Measurements from ENCODE around the gene ZNHIT3. TPM values are rescaled to one million over a fixed set of nuclear protein-coding genes. Genes with fewer than 3 reads are reported as not detected.

ZNHIT3 gene
- total RNA-seq, 120 experiments from 2014 or later = 26.6 to 61.2 (median 43.9) TPM

Other genes starting within 250 kb of the ZNHIT3 start
- 1 to 10 TPM in 63 of 120 experiments, under 1 TPM in 40, not detected in 17; 0.21 to 5.3 (median 1.2) TPM for gene TBC1D3I, start 222.1 kb upstream of the ZNHIT3 start, total RNA-seq
- gene TBC1D3G, start 162.8 kb upstream of the ZNHIT3 start, total RNA-seq = 10 to 100 TPM in 2 of 120 experiments, 1 to 10 TPM in 16, under 1 TPM in 2, not detected in 100; 0.53 to 18.6 (median 4.3) TPM
- gene TBC1D3H, start 98.2 kb upstream of the ZNHIT3 start, total RNA-seq = 1 to 10 TPM in 2 of 120 experiments, under 1 TPM in 2, not detected in 116; 0.29 to 10.0 (median 1.9) TPM
- gene MYO19, start 48.2 kb downstream of the ZNHIT3 start, total RNA-seq = 10 to 100 TPM; 24.1 to 75.5 (median 48.2) TPM
- gene PIGW, start 48.3 kb downstream of the ZNHIT3 start, total RNA-seq = 1 to 10 TPM; 1.5 to 8.5 (median 4.2) TPM
- gene GGNBP2, start 58.2 kb downstream of the ZNHIT3 start, total RNA-seq = 100 to 1,000 TPM in 9 of 120 experiments, 10 to 100 TPM in 111; 67.4 to 110 (median 88.0) TPM
- gene DHRS11, start 105.2 kb downstream of the ZNHIT3 start, total RNA-seq = 10 to 100 TPM; 12.5 to 49.2 (median 28.7) TPM
- gene MRM1, start 114.9 kb downstream of the ZNHIT3 start, total RNA-seq = 10 to 100 TPM in 12 of 120 experiments, 1 to 10 TPM in 108; 4.4 to 12.1 (median 8.0) TPM